Activated CD4-positive, alpha-beta T cell treated with anti-CD3 and anti-CD28 coated beads, Interleukin-2, amount 50 U/mL, for 4 hours (primary cell): Measurements from ENCODE around the gene DUSP28.

Experiments used
- DNase-seq, 2 experiments: peaks; one replicate each; pipeline ENCODE4 v3.0.0-alpha.2; 2020

DUSP28 gene

GRCh38 chr2:240601061-240601830, 41.1 kb downstream of the DUSP28 start:
- no peak for DNase-seq

- no peak for DNase-seq
Measured at GRCh38 chr2:240601831-240602160, 41.6 kb downstream of the DUSP28 start.

GRCh38 chr2:240602266-240603050, 42.3 kb downstream of the DUSP28 start:
- no peak for DNase-seq

- DNase-seq: no peak
Measured at GRCh38 chr2:240603081-240603835, 43.1 kb downstream of the DUSP28 start.

- DNase-seq: no peak
Measured at GRCh38 chr2:240603846-240604245, 43.7 kb downstream of the DUSP28 start.

GRCh38 chr2:240604291-240604938, 44.3 kb downstream of the DUSP28 start:
- DNase-seq: no peak

- no peak for DNase-seq
Measured at GRCh38 chr2:240604939-240605716, 45.0 kb downstream of the DUSP28 start.

- DNase-seq: no peak
Measured at GRCh38 chr2:240605867-240606743, 45.9 kb downstream of the DUSP28 start.

- no peak for DNase-seq
Measured at GRCh38 chr2:240611601-240612210, 51.5 kb downstream of the DUSP28 start.
